Keratinocyte (primary cell): Measurements from ENCODE around the gene GAS5. TPM values are rescaled to one million over a fixed set of nuclear protein-coding genes. Genes with fewer than 3 reads are reported as not detected.

Experiments used
- DNase-seq: peaks from one replicate; pipeline ENCODE4 v3.0.0-alpha.2; 2011; ENCODE audit warnings: low read depth, missing footprints, low spot score
- FAIRE-seq: peaks from 2 replicates; lab custom pipeline; 2011; peaks lifted over from hg19 to GRCh38; lab: Jason Lieb, UNC
- H2AFZ ChIP-seq: 2 replicates; pipeline ENCODE4 v1.6.0; 2012; ENCODE audit warnings: low read length, control low read depth, inconsistent platforms; ENCODE audit not compliant: control insufficient read depth
- H3K27ac ChIP-seq: 2 replicates; pipeline ENCODE4 v1.5.1; 2011; ENCODE audit warnings: low read length; ENCODE audit not compliant: control insufficient read depth, insufficient read depth
- H3K27me3 ChIP-seq: 3 replicates; pipeline ENCODE4 v1.6.0; 2011; ENCODE audit warnings: low read length; ENCODE audit not compliant: control insufficient read depth, insufficient read depth; ENCODE audit errors: extremely low read depth
- H3K36me3 ChIP-seq, 2 experiments: 2 replicates in 1 of 2; 3 replicates in 1 of 2; pipeline ENCODE4 v1.5.1; 2011; ENCODE audit warnings: low read length in 2 of 2, mild to moderate bottlenecking in 1 of 2; ENCODE audit not compliant: control insufficient read depth in 2 of 2, insufficient read depth in 2 of 2; ENCODE audit errors: extremely low read depth in 1 of 2
- H3K4me1 ChIP-seq: 3 replicates; pipeline ENCODE4 v1.5.1; 2011; ENCODE audit warnings: low read length; ENCODE audit not compliant: control insufficient read depth, insufficient read depth; ENCODE audit errors: extremely low read depth
- H3K4me2 ChIP-seq: 3 replicates; pipeline ENCODE4 v1.6.0; 2011; ENCODE audit warnings: low read depth, low read length; ENCODE audit not compliant: control insufficient read depth, insufficient read depth; ENCODE audit errors: extremely low read depth
- H3K4me3 ChIP-seq, 3 experiments: fragments of 200-600 bp in 1 of 3; sonication (generic) in 1 of 3; 2 replicates in 2 of 3; 3 replicates in 1 of 3; pipeline ENCODE4 v1.5.1; 2011 to 2016; ENCODE audit warnings: low read length in 3 of 3, mild to moderate bottlenecking in 3 of 3, control low read depth in 2 of 3, inconsistent platforms in 1 of 3, low read depth in 1 of 3, mixed read lengths in 1 of 3, mixed run types in 1 of 3, moderate library complexity in 1 of 3; ENCODE audit not compliant: control insufficient read depth in 2 of 3, insufficient read depth in 2 of 3; ENCODE audit errors: extremely low read depth in 1 of 3
- H3K79me2 ChIP-seq: 2 replicates; pipeline ENCODE4 v1.6.0; 2012; ENCODE audit warnings: low read length; ENCODE audit not compliant: control insufficient read depth, insufficient read depth
- H3K9ac ChIP-seq: 3 replicates; pipeline ENCODE4 v1.6.0; 2011; ENCODE audit warnings: low read length; ENCODE audit not compliant: control insufficient read depth, insufficient read depth; ENCODE audit errors: extremely low read depth
- H3K9me1 ChIP-seq: 3 replicates; pipeline ENCODE4 v1.6.0; 2011; ENCODE audit warnings: low read length; ENCODE audit not compliant: control insufficient read depth, insufficient read depth; ENCODE audit errors: extremely low read depth
- H3K9me3 ChIP-seq: 2 replicates; pipeline ENCODE4 v1.5.1; 2012; ENCODE audit warnings: low read depth, low read length; ENCODE audit not compliant: control insufficient read depth
- H4K20me1 ChIP-seq: 3 replicates; pipeline ENCODE4 v1.6.0; 2011; ENCODE audit warnings: low read length; ENCODE audit not compliant: control insufficient read depth, insufficient read depth; ENCODE audit errors: extremely low read depth
- CTCF ChIP-seq, 3 experiments: IDR thresholded peaks in 1 of 3; conservative IDR thresholded peaks in 1 of 3; optimal IDR thresholded peaks in 1 of 3; 2 replicates in 2 of 3; 3 replicates in 1 of 3; pipeline versions ENCODE3 to v1.5.1; 2011; ENCODE audit warnings: low read length in 3 of 3, mild to moderate bottlenecking in 3 of 3, moderate library complexity in 2 of 3, control low read depth in 1 of 3, inconsistent platforms in 1 of 3; ENCODE audit not compliant: insufficient read depth in 2 of 3; ENCODE audit errors: extremely low read depth in 1 of 3
- EZH2 ChIP-seq: IDR thresholded peaks from one replicate; pipeline ENCODE4 v1.6.1; 2012; ENCODE audit warnings: inconsistent platforms, mild to moderate bottlenecking, low read length, moderate library complexity
- dilution Hi-C: fragments of 300-500 bp; cut with MboI; formaldehyde crosslinking; loops from one replicate; pipeline ENCODE4 v1.7.0; 2020; ENCODE audit warnings: low sequenced_read_pairs; ENCODE audit not compliant: extremely low pct_ligation_motif_present
- polyA plus RNA-seq, 5 experiments: library from polyadenylated mRNA; depleted of rRNA in 3 of 5; stranded (reverse) in 3 of 5; stranded (forward) in 1 of 5; unstranded in 1 of 5; fragments of >200 nt; gene quantifications; 1 replicate in 1 of 5; 2 replicates in 3 of 5; 3 replicates in 1 of 5; pipeline versions ENCODE4 v1.2.1 to v1.2.3, GENCODE V29; 2011 to 2012; ENCODE audit warnings: missing spikeins in 2 of 5, low read depth in 1 of 5, low replicate concordance in 1 of 5

GAS5 gene
- polyA plus RNA-seq, 1 donor (not counting 4 experiments of a cell fraction or from before 2014, with no cell fraction given): 1,196 TPM

- H3K27ac ChIP-seq: no peak overlapping the region
- H3K27me3 ChIP-seq: no peaks in the 10 kb centered on the region
- no peak for DNase-seq
- H2AFZ ChIP-seq: no peak overlapping the region
- no peak for TF ChIP-seq EZH2
- TF ChIP-seq CTCF (optimal IDR thresholded peaks at IDR 0.05 in 1 of 3, IDR thresholded peaks at IDR 0.05 in 1 of 3, conservative IDR thresholded peaks at IDR 0.05 in 1 of 3; ENCODE audit: extremely low read depth in 1 of 3, insufficient read depth in 2 of 3, low read length in 3 of 3): no peak
- H3K79me2 ChIP-seq: no peaks in the 10 kb centered on the region
- no peak overlapping the region for H3K4me3 ChIP-seq
- no peaks in the 10 kb centered on the region for H3K9me3 ChIP-seq
- H3K9ac ChIP-seq: no peak overlapping the region
- no peak for FAIRE-seq
- no peaks in the 10 kb centered on the region for H4K20me1 ChIP-seq
- dilution Hi-C loops: no loop called here
- H3K4me2 ChIP-seq: no peak overlapping the region
- no peaks in the 10 kb centered on the region for H3K9me1 ChIP-seq
- peaks cover 2% of the 10 kb centered on the region for H3K4me1 ChIP-seq
- H3K36me3 ChIP-seq: peaks cover 3 to 10% of the 10 kb centered on the region in 2 experiments
Observed at GRCh38 chr1:173888749-173889148, 21.0 kb upstream of the GAS5 start.

- TF ChIP-seq CTCF (optimal IDR thresholded peaks at IDR 0.05 in 1 of 3, IDR thresholded peaks at IDR 0.05 in 1 of 3, conservative IDR thresholded peaks at IDR 0.05 in 1 of 3; ENCODE audit: extremely low read depth in 1 of 3, insufficient read depth in 2 of 3, low read length in 3 of 3) (no peak), EZH2 (no peak)
- H3K4me2 ChIP-seq: no peak overlapping the region
- no peak overlapping the region for H3K9ac ChIP-seq
- FAIRE-seq: no peak
- no peak for DNase-seq
- no peak overlapping the region for H2AFZ ChIP-seq
- no peaks in the 10 kb centered on the region for H3K27me3 ChIP-seq
- no peak overlapping the region for H3K4me3 ChIP-seq
- H3K36me3 ChIP-seq: peaks cover 3 to 10% of the 10 kb centered on the region in 2 experiments
- H3K27ac ChIP-seq: no peak overlapping the region
- no peaks in the 10 kb centered on the region for H4K20me1 ChIP-seq
- H3K4me1 ChIP-seq: no peaks in the 10 kb centered on the region
- no peaks in the 10 kb centered on the region for H3K9me1 ChIP-seq
- H3K9me3 ChIP-seq: no peaks in the 10 kb centered on the region
- H3K79me2 ChIP-seq: no peaks in the 10 kb centered on the region
- dilution Hi-C loops: no loop called here
Observed at GRCh38 chr1:173887627-173888026, 19.8 kb upstream of the GAS5 start.
